Muscle of leg (tissue), 11 donors: Measurements from ENCODE around the gene FAM83B. TPM values are rescaled to one million over a fixed set of nuclear protein-coding genes. Genes with fewer than 3 reads are reported as not detected.
"Not testable (repeated sequence)": the region's sequence is repeated elsewhere in the genome, so short reads cannot be mapped to it uniquely, and the experiment has no call there.

Source experiments
- DNase-seq: peaks from one replicate; pipeline ENCODE4 v3.0.0; 2013
- H3K27ac ChIP-seq: one replicate; pipeline ENCODE4 v1.5.1; 2013; ENCODE audit warnings: mild to moderate bottlenecking, low read length, control low read depth
- H3K27me3 ChIP-seq: one replicate; pipeline ENCODE4 v1.6.1; 2013; ENCODE audit warnings: low read length; ENCODE audit not compliant: control insufficient read depth, insufficient read depth
- H3K36me3 ChIP-seq: one replicate; pipeline ENCODE4 v1.6.1; 2013; ENCODE audit warnings: low read length; ENCODE audit not compliant: control insufficient read depth, insufficient read depth
- H3K4me1 ChIP-seq: one replicate; pipeline ENCODE4 v1.6.1; 2013; ENCODE audit warnings: low read length; ENCODE audit not compliant: control insufficient read depth, insufficient read depth
- H3K4me3 ChIP-seq: one replicate; pipeline ENCODE4 v1.5.1; 2013; ENCODE audit warnings: low read length, control low read depth
- H3K9me3 ChIP-seq: replicated peaks from 2 replicates; pipeline ENCODE4 v1.6.1; 2013; ENCODE audit warnings: low read depth, low read length; ENCODE audit not compliant: control insufficient read depth
- WGBS: methylation state at CpG from one replicate; pipeline ENCODE4 v1.1.5; 2013; ENCODE audit warnings: missing lambda C conversion rate; ENCODE audit not compliant: insufficient coverage; 5-methylcytosine and 5-hydroxymethylcytosine counted together
- polyA plus RNA-seq, 8 donors: library from polyadenylated mRNA; unstranded; fragments of 120-200 nt; gene quantifications; one replicate each; pipeline versions ENCODE4 v1.2.1 to v1.2.3, GENCODE V29; 2013; ENCODE audit warnings: inconsistent platforms in 1 of 8, low replicate concordance in 1 of 8; ENCODE audit not compliant: insufficient read length in 8 of 8, insufficient read depth in 1 of 8
- total RNA-seq: library from RNA; stranded (reverse); fragments of 120-200 nt; gene quantifications from one replicate; pipeline ENCODE4 v1.2.4, GENCODE V29; 2013

The FAM83B gene
- total and polyA plus RNA-seq, 9 donors, result under 0.01 to 3.8 (median 0.14) TPM; not detected in 4

DNA sequence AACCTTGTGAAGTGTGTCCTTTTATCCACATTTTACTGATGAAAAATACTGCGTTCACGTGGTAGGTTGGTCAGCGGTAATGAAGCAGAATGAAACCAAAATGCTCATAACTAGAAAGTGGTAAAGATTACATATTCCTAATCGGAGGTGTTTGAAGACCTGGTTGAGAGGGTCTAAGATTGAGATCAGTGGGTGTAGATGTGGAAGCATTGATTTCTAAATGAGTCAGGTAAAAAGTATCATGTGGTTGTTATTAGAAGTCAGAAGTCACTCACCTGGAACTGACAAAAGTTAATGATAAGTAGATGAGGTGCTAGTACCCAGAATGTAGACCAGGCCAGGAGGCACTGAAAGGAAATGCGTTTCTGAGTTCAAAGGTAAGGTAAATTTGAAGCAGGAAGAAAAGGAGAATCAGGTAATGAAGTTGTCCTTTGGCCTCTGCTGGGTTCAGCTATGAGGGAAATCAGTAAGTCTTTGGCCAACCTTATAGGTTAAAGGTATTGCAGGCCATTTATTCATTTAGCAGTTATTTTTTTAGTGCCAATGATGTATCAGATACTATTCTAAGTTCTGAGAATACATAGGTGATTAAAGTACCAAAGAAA, 31.2 kb downstream of the FAM83B start:
- Histone ChIP-seq H3K4me3 (no peak overlapping the region), H3K36me3 (no peaks in the 10 kb centered on the region), H3K27me3 (no peaks in the 10 kb centered on the region), H3K27ac (no peak overlapping the region), H3K9me3 (no peaks in the 10 kb centered on the region), H3K4me1 (no peaks in the 10 kb centered on the region)
- WGBS, result 79% methylated on average over 2 of the region's 5 CpGs
- DNase-seq, result no peak

DNA sequence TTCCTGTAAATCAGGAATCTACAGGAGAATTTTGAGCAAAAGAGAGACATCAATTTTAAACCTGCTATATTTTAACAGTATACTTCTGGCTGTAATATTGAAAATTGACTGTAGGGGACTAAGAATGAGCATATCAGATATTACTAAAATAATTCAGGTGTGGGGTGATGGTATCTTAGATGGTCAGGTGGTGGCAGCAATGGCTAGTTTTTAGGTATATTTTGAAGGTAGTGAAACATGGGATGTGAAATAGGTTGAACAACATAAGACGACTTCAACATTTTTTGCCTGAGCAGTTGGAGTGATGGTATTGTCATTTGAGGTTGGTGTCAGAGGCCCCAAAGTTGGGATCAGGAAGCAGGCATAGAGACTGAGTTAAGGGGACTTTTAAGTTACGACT, 32.1 kb downstream of the FAM83B start:
- H3K4me3 ChIP-seq, result no peak overlapping the region
- no peak for DNase-seq
- no peaks in the 10 kb centered on the region for H3K36me3 ChIP-seq
- 80% methylated on average over 1 of the region's 2 CpGs for WGBS
- no peaks in the 10 kb centered on the region for H3K9me3 ChIP-seq
- no peak overlapping the region for H3K27ac ChIP-seq
- H3K27me3 ChIP-seq, result no peaks in the 10 kb centered on the region
- H3K4me1 ChIP-seq, result no peaks in the 10 kb centered on the region

DNA sequence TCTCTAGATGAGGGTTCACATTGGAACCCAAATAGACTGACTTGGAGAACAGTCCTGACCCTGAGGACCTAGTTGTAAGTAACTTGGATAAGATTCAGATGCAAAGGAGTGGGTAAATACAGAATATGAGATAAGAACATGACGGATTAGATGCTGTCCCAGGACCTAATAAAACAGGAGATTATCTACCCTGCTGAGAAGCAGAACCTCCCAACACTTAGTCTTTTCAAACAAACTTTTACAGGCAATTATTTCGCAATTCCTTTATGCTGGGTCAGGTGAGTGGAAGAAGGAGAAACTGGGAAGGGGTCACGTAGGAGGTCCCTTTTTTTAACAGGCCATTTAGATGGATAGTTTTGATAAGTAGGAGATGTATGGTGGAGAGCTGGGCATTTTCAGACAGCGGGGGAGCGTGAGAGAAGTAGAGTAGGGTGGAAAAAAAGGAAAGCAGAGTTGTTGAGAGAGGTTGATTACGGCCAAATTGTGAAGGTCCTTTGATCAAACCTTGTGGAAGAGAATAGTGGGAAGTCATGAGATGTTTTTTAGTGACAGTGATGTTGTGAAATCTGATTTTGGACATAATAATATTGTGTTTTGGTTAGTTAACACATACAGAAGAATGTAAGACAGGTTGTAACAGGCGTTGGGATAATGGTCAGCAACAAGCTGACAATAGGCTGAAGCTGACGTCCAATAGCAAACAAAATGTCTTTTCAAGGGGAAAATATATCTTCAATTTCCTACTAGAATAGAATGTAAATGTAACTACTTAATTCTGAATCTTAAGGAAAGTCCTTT, 32.8 kb downstream of the FAM83B start:
- no peaks in the 10 kb centered on the region for H3K4me1 ChIP-seq
- no peaks in the 10 kb centered on the region for H3K27me3 ChIP-seq
- no peaks in the 10 kb centered on the region for H3K9me3 ChIP-seq
- H3K4me3 ChIP-seq, result no peak overlapping the region
- DNase-seq, result no peak
- 75% methylated on average over 4 of the region's 8 CpGs for WGBS
- no peak overlapping the region for H3K27ac ChIP-seq
- no peaks in the 10 kb centered on the region for H3K36me3 ChIP-seq

DNA sequence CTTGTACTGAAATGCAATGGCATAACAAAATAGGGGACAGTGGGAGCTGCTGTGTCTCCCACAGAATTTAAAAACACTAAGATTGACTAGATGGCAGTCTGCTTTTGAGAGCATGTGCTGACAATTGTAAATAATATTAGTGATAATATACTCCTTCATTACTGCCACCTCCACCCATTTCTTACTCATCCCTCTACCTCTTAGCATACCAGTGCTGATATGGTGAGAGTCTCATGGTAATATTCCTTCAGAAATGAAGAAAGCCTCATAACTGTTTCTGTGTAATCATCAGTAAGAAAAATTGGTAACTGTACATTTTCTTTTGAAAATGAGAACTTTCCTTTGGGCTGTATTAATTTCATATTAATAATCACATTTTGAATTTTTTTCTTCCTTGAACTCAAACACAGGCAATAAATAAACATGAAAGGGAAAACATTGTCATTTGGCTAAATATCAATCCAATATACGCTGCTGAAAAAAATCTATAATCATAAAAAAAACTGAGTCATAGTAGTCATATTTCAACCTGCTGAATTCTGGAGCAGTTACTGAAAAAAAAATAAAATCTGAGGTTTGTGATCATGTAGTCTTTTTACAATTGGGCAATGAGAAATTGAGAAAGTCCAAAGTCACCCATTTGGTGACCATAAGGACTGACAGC, 34.6 kb downstream of the FAM83B start:
- no peaks in the 10 kb centered on the region for H3K36me3 ChIP-seq
- WGBS, result no CpG with 5 or more reads among the region's 1 CpG
- H3K9me3 ChIP-seq, result no peaks in the 10 kb centered on the region
- H3K27ac ChIP-seq, result no peak overlapping the region
- no peak overlapping the region for H3K4me3 ChIP-seq
- DNase-seq, result no peak
- no peaks in the 10 kb centered on the region for H3K27me3 ChIP-seq
- H3K4me1 ChIP-seq, result no peaks in the 10 kb centered on the region

DNA sequence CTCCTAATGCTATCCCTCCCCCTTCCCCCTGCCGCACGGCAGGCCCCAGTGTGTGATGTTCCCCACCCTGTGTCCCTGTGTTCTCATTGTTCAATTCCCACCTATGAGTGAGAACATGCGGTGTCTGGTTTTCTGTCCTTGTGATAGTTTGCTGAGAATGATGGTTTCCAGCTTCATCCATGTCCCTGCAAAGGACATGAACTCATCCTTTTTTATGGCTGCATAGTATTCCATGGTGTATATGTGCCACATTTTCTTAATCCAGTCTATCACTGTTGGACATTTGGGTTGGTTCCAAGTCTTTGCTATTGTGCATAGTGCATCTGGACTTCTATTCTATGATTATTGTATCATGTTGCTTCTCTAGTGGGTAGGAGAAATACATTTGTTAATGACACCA, 35.3 kb downstream of the FAM83B start:
- no CpG with 5 or more reads among the region's 3 CpGs for WGBS
- not testable (repeated sequence) for DNase-seq, H3K4me3 ChIP-seq, H3K9me3 ChIP-seq, H3K36me3 ChIP-seq, H3K27me3 ChIP-seq, H3K27ac ChIP-seq, H3K4me1 ChIP-seq

DNA sequence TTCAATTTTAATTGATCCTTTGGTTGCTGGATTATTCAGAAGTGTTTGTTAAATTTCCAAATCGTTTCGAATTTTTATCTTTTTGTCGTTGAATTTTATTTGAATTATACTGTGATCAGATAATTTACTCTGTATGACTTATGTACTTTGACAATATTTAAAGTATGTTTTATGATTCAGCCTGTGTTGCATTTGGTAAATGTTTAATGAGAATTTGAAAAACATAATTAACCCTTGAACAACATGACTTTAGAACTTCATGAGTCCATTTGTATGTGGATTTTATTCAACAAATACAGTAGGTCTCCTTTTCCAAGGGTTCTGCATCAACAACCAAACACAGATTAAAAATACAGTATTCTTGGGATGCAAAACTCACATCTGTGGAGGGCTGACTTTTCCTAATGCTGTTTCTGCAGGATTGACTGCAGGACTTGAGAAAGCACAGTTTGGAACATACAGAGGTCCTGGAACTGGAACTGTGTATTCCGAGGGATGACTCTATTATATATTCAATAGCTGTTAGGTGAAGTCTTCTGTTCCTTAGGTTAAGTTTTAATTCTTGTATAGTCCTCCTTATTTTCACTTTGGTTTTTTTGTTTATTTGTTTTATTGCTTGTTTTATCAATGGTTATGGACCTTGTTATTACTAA, 40.5 kb downstream of the FAM83B start:
- no peak for DNase-seq
- H3K4me3 ChIP-seq, result no peak overlapping the region
- WGBS, result no CpG with 5 or more reads among the region's 4 CpGs
- no peak overlapping the region for H3K27ac ChIP-seq
- H3K9me3 ChIP-seq, result no peaks in the 10 kb centered on the region
- no peaks in the 10 kb centered on the region for H3K4me1 ChIP-seq
- no peaks in the 10 kb centered on the region for H3K27me3 ChIP-seq
- no peaks in the 10 kb centered on the region for H3K36me3 ChIP-seq

DNA sequence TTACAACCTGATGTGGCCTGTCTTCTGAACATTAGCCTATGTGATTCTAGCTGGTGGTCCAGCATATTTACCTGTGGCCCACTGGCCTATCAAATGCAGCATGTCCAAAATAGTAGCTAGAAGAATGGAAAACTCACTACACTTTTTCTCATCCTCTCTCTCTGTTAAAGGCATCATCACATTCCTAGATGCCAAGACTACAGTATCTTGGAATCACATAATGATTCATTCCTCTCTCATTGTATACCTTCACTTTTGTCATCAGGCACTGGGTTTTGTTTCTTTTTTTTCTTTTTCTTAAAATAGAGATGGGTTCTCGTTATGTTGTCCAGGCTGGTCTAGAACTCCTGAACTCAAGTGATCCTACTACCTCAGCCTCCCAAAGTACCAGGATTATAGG, 45.0 kb downstream of the FAM83B start:
- Histone ChIP-seq H3K36me3 (no peaks in the 10 kb centered on the region), H3K4me3 (no peak overlapping the region), H3K4me1 (no peaks in the 10 kb centered on the region), H3K27ac (no peak overlapping the region), H3K27me3 (no peaks in the 10 kb centered on the region), H3K9me3 (no peaks in the 10 kb centered on the region)
- WGBS, result 83% methylated on average over 1 of the region's 1 CpG
- no peak for DNase-seq

DNA sequence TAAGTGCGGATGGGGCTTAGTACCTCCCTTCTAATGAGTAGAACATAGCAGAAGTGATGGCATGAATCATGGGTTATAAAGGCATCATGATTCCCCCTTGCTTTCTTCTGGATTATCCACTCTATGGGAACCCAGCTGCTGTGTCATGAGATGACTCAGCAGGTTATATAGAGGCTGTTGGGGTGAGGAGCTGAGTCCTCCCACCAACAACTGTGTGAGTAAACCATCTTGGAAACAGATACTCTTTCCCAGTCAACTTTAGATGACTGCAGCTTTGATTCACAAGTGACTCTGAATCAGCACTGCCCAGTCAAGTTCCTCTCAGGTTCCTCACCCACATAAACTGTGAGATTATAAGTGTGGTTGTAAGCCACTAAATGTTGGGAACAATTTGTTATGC, 46.3 kb downstream of the FAM83B start:
- Histone ChIP-seq H3K4me1 (no peaks in the 10 kb centered on the region), H3K27ac (no peak overlapping the region), H3K9me3 (no peaks in the 10 kb centered on the region), H3K4me3 (no peak overlapping the region), H3K27me3 (no peaks in the 10 kb centered on the region), H3K36me3 (no peaks in the 10 kb centered on the region)
- no CpG with 5 or more reads among the region's 1 CpG for WGBS
- DNase-seq, result no peak

DNA sequence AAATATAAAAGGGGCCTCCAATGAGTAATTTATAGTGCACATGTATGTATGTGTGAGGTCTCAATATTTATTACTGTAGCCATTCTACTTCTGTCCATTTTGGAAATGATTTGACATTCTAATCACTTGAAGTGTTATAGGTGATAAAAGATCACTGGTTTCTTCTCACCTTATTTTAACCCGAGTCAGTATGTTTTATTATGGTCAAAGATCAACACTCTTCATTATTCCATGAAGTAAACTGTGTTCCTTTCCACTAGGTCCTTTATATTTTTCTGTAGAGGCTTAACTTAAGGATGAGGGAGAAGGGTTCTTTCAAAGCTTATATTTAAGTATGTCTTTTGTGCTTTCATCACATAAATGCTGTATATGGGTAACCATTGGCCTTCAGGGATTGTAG, 47.2 kb downstream of the FAM83B start:
- Histone ChIP-seq H3K36me3 (no peaks in the 10 kb centered on the region), H3K27ac (no peak overlapping the region), H3K4me1 (no peaks in the 10 kb centered on the region), H3K27me3 (no peaks in the 10 kb centered on the region), H3K9me3 (no peaks in the 10 kb centered on the region), H3K4me3 (no peak overlapping the region)
- WGBS, result no CpG with 5 or more reads among the region's 1 CpG
- no peak for DNase-seq

DNA sequence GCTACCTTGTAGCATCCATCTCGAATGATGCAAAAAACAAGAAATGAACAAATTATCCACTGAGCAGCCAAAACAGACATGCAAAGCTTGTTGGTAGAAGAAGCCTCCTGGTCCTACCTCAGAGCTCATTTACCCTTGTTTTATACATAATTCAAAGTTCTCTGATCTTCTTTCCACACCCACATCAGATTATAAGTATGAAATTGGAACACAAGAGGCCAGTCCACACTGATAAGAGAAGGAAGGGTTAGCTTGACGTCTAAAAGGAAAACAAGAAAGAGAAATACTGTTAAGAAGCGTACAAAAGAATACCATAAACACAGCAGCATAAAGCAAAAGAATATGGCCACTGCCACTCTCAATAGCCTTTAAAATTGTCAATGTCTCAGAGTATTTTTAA, 49.7 kb downstream of the FAM83B start:
- DNase-seq, result no peak
- WGBS, result no CpG with 5 or more reads among the region's 3 CpGs
- Histone ChIP-seq H3K4me1 (no peaks in the 10 kb centered on the region), H3K27me3 (no peaks in the 10 kb centered on the region), H3K36me3 (no peaks in the 10 kb centered on the region), H3K4me3 (no peak overlapping the region), H3K9me3 (no peaks in the 10 kb centered on the region), H3K27ac (no peak overlapping the region)
